Right lobe of liver (tissue), 4 donors: ENCODE data around the gene SMOC1.

Experiments used
- POLR2A ChIP-seq: fragments of 450-650 bp; IDR thresholded peaks from one replicate; pipeline ENCODE4 v1.6.1; 2017; ENCODE audit warnings: antibody characterized with exemption, mild to moderate bottlenecking
- TF ChIP-seq, protein P1 (sequence below), 4 donors: fragments of 200-600 bp in 3 of 4; fragments of 450-650 bp in 1 of 4; IDR thresholded peaks; one replicate each; pipeline versions ENCODE4 v1.5.1 to v1.8.0; 2016 to 2022; ENCODE audit warnings: antibody characterized with exemption in 4 of 4, mild to moderate bottlenecking in 2 of 4
- donor health status: DM: no; HTN: no; CAD: no.
- donor health status: DM: no; HTN: no; CAD: no.
- donor health status: DM: no; HTN: yes; CAD: no.

DNA sequence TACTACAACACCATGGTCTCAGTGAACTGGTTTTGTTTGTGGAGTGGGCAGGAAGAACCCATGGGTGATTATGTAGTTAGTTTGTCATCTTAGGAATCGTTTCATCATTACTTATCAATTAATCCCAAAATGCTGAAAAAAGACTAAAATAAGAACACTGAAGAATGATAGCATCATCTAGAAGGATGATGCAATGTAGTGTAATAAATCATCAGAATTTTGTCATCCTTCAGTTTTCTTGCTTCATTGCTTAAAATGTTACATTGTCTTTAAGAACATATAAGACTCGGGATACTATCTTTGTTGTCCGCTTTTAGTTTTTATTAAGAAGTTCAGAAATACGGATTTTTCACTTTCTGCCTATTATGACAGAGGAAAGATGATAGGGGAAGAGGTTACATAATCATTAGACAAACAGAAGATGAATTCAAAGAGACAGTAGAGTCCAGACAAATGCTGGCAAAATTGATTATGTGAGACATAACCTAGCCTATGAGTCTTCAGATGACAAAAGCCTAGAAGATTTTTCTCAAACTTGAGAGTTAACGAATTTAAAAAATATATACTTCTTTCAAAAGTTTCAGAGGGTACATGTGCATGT, 10.8 kb upstream of the SMOC1 start:
- no peak for TF ChIP-seq POLR2A
- TF ChIP-seq, protein P1, sequence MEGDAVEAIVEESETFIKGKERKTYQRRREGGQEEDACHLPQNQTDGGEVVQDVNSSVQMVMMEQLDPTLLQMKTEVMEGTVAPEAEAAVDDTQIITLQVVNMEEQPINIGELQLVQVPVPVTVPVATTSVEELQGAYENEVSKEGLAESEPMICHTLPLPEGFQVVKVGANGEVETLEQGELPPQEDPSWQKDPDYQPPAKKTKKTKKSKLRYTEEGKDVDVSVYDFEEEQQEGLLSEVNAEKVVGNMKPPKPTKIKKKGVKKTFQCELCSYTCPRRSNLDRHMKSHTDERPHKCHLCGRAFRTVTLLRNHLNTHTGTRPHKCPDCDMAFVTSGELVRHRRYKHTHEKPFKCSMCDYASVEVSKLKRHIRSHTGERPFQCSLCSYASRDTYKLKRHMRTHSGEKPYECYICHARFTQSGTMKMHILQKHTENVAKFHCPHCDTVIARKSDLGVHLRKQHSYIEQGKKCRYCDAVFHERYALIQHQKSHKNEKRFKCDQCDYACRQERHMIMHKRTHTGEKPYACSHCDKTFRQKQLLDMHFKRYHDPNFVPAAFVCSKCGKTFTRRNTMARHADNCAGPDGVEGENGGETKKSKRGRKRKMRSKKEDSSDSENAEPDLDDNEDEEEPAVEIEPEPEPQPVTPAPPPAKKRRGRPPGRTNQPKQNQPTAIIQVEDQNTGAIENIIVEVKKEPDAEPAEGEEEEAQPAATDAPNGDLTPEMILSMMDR (IDR thresholded peaks at IDR 0.05): no peak
